H4 (cell line): ENCODE measurements around the gene PNKP. TPM values are rescaled to one million over a fixed set of nuclear protein-coding genes. Genes with fewer than 3 reads are reported as not detected.

Experiments used
- DNase-seq: peaks from one replicate; pipeline ENCODE4 v3.0.0-alpha.2; 2015; ENCODE audit warnings: low spot score
- total RNA-seq: library from RNA; depleted of rRNA; stranded (reverse); fragments of >200 nt; shearing (Covaris generic); gene quantifications from 2 replicates; pipeline ENCODE4 v1.2.3, GENCODE V29; 2014

The PNKP gene
- total RNA-seq, 1 experiment from 2014 or later = 20.5 TPM

GRCh38 chr19:49847731-49848696 lies 19.4 kb downstream of the PNKP start:
- peak; percentile 94 for DNase-seq

GRCh38 chr19:49846408-49846807 lies 21.0 kb downstream of the PNKP start:
- no peak for DNase-seq

GRCh38 chr19:49845414-49845813 lies 22.0 kb downstream of the PNKP start:
- DNase-seq = no peak

GRCh38 chr19:49844138-49845095 lies 23.0 kb downstream of the PNKP start:
- DNase-seq = no peak

GRCh38 chr19:49843265-49843664 lies 24.1 kb downstream of the PNKP start:
- no peak for DNase-seq

GRCh38 chr19:49840736-49841249 lies 26.6 kb downstream of the PNKP start:
- no peak for DNase-seq

- DNase-seq = no peak
These were observed 27.1 kb downstream of the PNKP start for GRCh38 chr19:49840321-49840720.

GRCh38 chr19:49839713-49840112 lies 27.7 kb downstream of the PNKP start:
- DNase-seq = no peak

GRCh38 chr19:49838885-49839588 lies 28.3 kb downstream of the PNKP start:
- DNase-seq = no peak

- DNase-seq = no peak
These were observed 30.0 kb downstream of the PNKP start for GRCh38 chr19:49837425-49837824.

GRCh38 chr19:49837009-49837310 lies 30.4 kb downstream of the PNKP start:
- no peak for DNase-seq

- DNase-seq = no peak
These were observed 31.0 kb downstream of the PNKP start for GRCh38 chr19:49836176-49837008.

- DNase-seq = no peak
These were observed 31.8 kb downstream of the PNKP start for GRCh38 chr19:49835562-49835961.

GRCh38 chr19:49833599-49833998 lies 33.8 kb downstream of the PNKP start:
- no peak for DNase-seq

- no peak for DNase-seq
These were observed 34.8 kb downstream of the PNKP start for GRCh38 chr19:49832556-49832955.

- no peak for DNase-seq
These were observed 35.8 kb downstream of the PNKP start for GRCh38 chr19:49831592-49831991.

- DNase-seq = no peak
These were observed 36.6 kb downstream of the PNKP start for GRCh38 chr19:49830766-49831165.

GRCh38 chr19:49829721-49830120 lies 37.7 kb downstream of the PNKP start:
- no peak for DNase-seq

- no peak for DNase-seq
These were observed 38.2 kb downstream of the PNKP start for GRCh38 chr19:49829200-49829599.

GRCh38 chr19:49827034-49827433 lies 40.3 kb downstream of the PNKP start:
- no peak for DNase-seq

- no peak for DNase-seq
These were observed 42.7 kb downstream of the PNKP start for GRCh38 chr19:49824662-49825061.
